Parathyroid adenoma (tissue), 2 donors: ENCODE measurements around the gene UPK3A.

Experiments
- H2AFZ ChIP-seq: fragments of 300-600 bp; sonication (generic); one replicate; pipeline ENCODE4 v1.7.0; 2017; ENCODE audit warnings: antibody characterized with exemption, mild to moderate bottlenecking
- H3K27ac ChIP-seq: fragments of 300-600 bp; sonication (generic); one replicate; pipeline ENCODE4 v1.7.0; 2017
- H3K27me3 ChIP-seq: fragments of 300-600 bp; sonication (generic); one replicate; pipeline ENCODE4 v1.7.0; 2017; ENCODE audit warnings: low read length; ENCODE audit not compliant: control insufficient read depth, insufficient read depth
- H3K36me3 ChIP-seq: fragments of 300-600 bp; sonication (generic); one replicate; pipeline ENCODE4 v1.7.0; 2017; ENCODE audit warnings: low read length; ENCODE audit not compliant: control insufficient read depth, insufficient read depth
- H3K4me1 ChIP-seq: fragments of 300-600 bp; sonication (generic); one replicate; pipeline ENCODE4 v1.7.0; 2017; ENCODE audit warnings: control low read depth
- H3K4me2 ChIP-seq: fragments of 300-600 bp; sonication (generic); one replicate; pipeline ENCODE4 v1.7.0; 2017; ENCODE audit warnings: low read length
- H3K4me3 ChIP-seq: fragments of 300-600 bp; sonication (generic); one replicate; pipeline ENCODE4 v1.7.0; 2017; ENCODE audit warnings: low read depth, low read length
- H3K79me2 ChIP-seq: fragments of 300-600 bp; sonication (generic); one replicate; pipeline ENCODE4 v1.7.0; 2017; ENCODE audit warnings: control low read depth
- H3K9ac ChIP-seq: fragments of 300-600 bp; sonication (generic); one replicate; pipeline ENCODE4 v1.7.0; 2017; ENCODE audit warnings: mild to moderate bottlenecking
- H3K9me3 ChIP-seq: fragments of 300-600 bp; sonication (generic); one replicate; pipeline ENCODE4 v1.7.0; 2017; ENCODE audit warnings: low read length; ENCODE audit not compliant: control insufficient read depth
- CTCF ChIP-seq: fragments of 300-600 bp; sonication (generic); IDR thresholded peaks from one replicate; pipeline ENCODE4 v1.7.0; 2017; ENCODE audit warnings: antibody characterized with exemption, mild to moderate bottlenecking
- donor health status: primary hyperparathyroidism.

The UPK3A gene

GRCh38 chr22:45319324-45319685, 34.6 kb downstream of the UPK3A start:
- Histone ChIP-seq H3K27me3 (no peaks in the 10 kb centered on the region), H3K27ac (peak overlapping the region; percentile 6), H3K4me2 (no peak overlapping the region), H2AFZ (no peak overlapping the region), H3K9me3 (no peaks in the 10 kb centered on the region), H3K79me2 (peaks cover 5% of the 10 kb centered on the region), H3K9ac (no peak overlapping the region), H3K4me1 (peaks cover 3% of the 10 kb centered on the region), H3K36me3 (no peaks in the 10 kb centered on the region), H3K4me3 (no peak overlapping the region)
- TF ChIP-seq CTCF = no peak

GRCh38 chr22:45320357-45320976, 35.7 kb downstream of the UPK3A start:
- H3K9me3 ChIP-seq = no peaks in the 10 kb centered on the region
- H3K9ac ChIP-seq = no peak overlapping the region
- no peaks in the 10 kb centered on the region for H3K36me3 ChIP-seq
- H3K27ac ChIP-seq = no peak overlapping the region
- no peak overlapping the region for H3K4me2 ChIP-seq
- H3K4me1 ChIP-seq = peaks cover 3% of the 10 kb centered on the region
- H2AFZ ChIP-seq = no peak overlapping the region
- peaks cover 5% of the 10 kb centered on the region for H3K79me2 ChIP-seq
- TF ChIP-seq CTCF = no peak
- no peaks in the 10 kb centered on the region for H3K27me3 ChIP-seq
- H3K4me3 ChIP-seq = no peak overlapping the region

- Histone ChIP-seq H3K9me3 (no peaks in the 10 kb centered on the region), H3K9ac (no peak overlapping the region), H3K79me2 (peaks cover 5% of the 10 kb centered on the region), H2AFZ (no peak overlapping the region), H3K36me3 (no peaks in the 10 kb centered on the region), H3K4me1 (peaks cover 3% of the 10 kb centered on the region), H3K27me3 (no peaks in the 10 kb centered on the region), H3K4me2 (no peak overlapping the region), H3K4me3 (no peak overlapping the region), H3K27ac (no peak overlapping the region)
- TF ChIP-seq CTCF = no peak
These were observed 37.1 kb downstream of the UPK3A start for GRCh38 chr22:45321827-45322226.

GRCh38 chr22:45322873-45323525, 38.2 kb downstream of the UPK3A start:
- no peaks in the 10 kb centered on the region for H3K9me3 ChIP-seq
- no peak overlapping the region for H3K9ac ChIP-seq
- H3K36me3 ChIP-seq = no peaks in the 10 kb centered on the region
- no peaks in the 10 kb centered on the region for H3K27me3 ChIP-seq
- TF ChIP-seq CTCF = no peak
- H3K4me1 ChIP-seq = peaks cover under 1% of the 10 kb centered on the region
- H3K4me2 ChIP-seq = no peak overlapping the region
- H2AFZ ChIP-seq = no peak overlapping the region
- no peak overlapping the region for H3K27ac ChIP-seq
- peaks cover 5% of the 10 kb centered on the region for H3K79me2 ChIP-seq
- no peak overlapping the region for H3K4me3 ChIP-seq

GRCh38 chr22:45323695-45324094, 38.9 kb downstream of the UPK3A start:
- H3K79me2 ChIP-seq = peaks cover 5% of the 10 kb centered on the region
- H3K9ac ChIP-seq = no peak overlapping the region
- no peaks in the 10 kb centered on the region for H3K4me1 ChIP-seq
- H3K4me3 ChIP-seq = no peak overlapping the region
- no peak for TF ChIP-seq CTCF
- no peaks in the 10 kb centered on the region for H3K36me3 ChIP-seq
- no peaks in the 10 kb centered on the region for H3K27me3 ChIP-seq
- no peak overlapping the region for H3K27ac ChIP-seq
- no peak overlapping the region for H2AFZ ChIP-seq
- no peak overlapping the region for H3K4me2 ChIP-seq
- no peaks in the 10 kb centered on the region for H3K9me3 ChIP-seq
